Measurements from ENCODE around the gene SORBS2. TPM values are rescaled to one million over a fixed set of nuclear protein-coding genes. Genes with fewer than 3 reads are reported as not detected.

The SORBS2 gene
- total RNA-seq, 1 experiment from 2014 or later: 9.7 TPM

GRCh38 chr4:185728893-185729292, 83.1 kb downstream of the SORBS2 start:
- Mint-ChIP-seq H3K4me1 (peaks cover 11 to 22% of the 10 kb centered on the region in 2 experiments), H3K36me3 (ENCODE audit: insufficient read depth in 1 of 3, low read depth in 3 of 3) (peaks cover 9 to 23% (median 19%) of the 10 kb centered on the region in 3 experiments), H3K27me3 (ENCODE audit: low read depth) (no peaks in the 10 kb centered on the region; the same call in 1 of the 2 replicates), H3K4me3 (no peak overlapping the region), H3K9me3 (peaks cover 5 to 8% of the 10 kb centered on the region in 2 experiments; a peak in 3 of 5 replicates), H3K27ac (no peak overlapping the region)
- Histone ChIP-seq H3T11ph (ENCODE audit: low read length) (no peak overlapping the region), H3K9me3 (ENCODE audit: control insufficient read depth, low read depth, low read length) (no peaks in the 10 kb centered on the region), H3K79me1 (ENCODE audit: insufficient read depth, low read depth, low read length, poor library complexity, severe bottlenecking) (no peaks in the 10 kb centered on the region), H2BK20ac (ENCODE audit: low read depth, low read length, poor library complexity, severe bottlenecking) (no peak overlapping the region), H2BK120ac (ENCODE audit: low read depth, low read length, poor library complexity, severe bottlenecking) (no peak overlapping the region), H3K9ac (ENCODE audit: extremely low read depth, insufficient read length, low read length) (no peak overlapping the region), H3K23me2 (ENCODE audit: insufficient read length, low read depth, low read length, poor library complexity, severe bottlenecking) (no peaks in the 10 kb centered on the region), H2BK5ac (ENCODE audit: insufficient read length, low read length) (no peak overlapping the region), H3K27ac (ENCODE audit: insufficient read length, low read depth, low read length) (no peak overlapping the region), H3K4me2 (ENCODE audit: insufficient read depth, insufficient read length, low read length) (no peak overlapping the region), H3K23ac (ENCODE audit: insufficient read length, low read depth, low read length) (no peak overlapping the region), H3K4me1 (ENCODE audit: insufficient read depth, low read length) (peaks cover 4% of the 10 kb centered on the region; the same call in 1 of the 2 replicates), H3K4ac (ENCODE audit: low read depth, low read length) (no peak overlapping the region), H3K79me2 (ENCODE audit: insufficient read depth, low read length) (peaks cover 2% of the 10 kb centered on the region; the same call in 1 of the 2 replicates), H2AFZ (ENCODE audit: low read length) (no peak overlapping the region), H4K91ac (ENCODE audit: insufficient read length, low read depth, low read length) (no peak overlapping the region), H4K20me1 (ENCODE audit: control insufficient read depth, insufficient read depth, insufficient read length) (no peaks in the 10 kb centered on the region), H4K8ac (replicated peaks; ENCODE audit: insufficient read length, low read depth, low read length) (no peak overlapping the region), H3K27me3 (ENCODE audit: insufficient read depth, low read length) (no peaks in the 10 kb centered on the region), H3K14ac (ENCODE audit: insufficient read depth, low read length) (no peak overlapping the region), H3K56ac (ENCODE audit: insufficient read length, low read depth, low read length) (no peak overlapping the region), H3K18ac (ENCODE audit: insufficient read length, low read depth, low read length) (no peak overlapping the region), H4K5ac (ENCODE audit: insufficient read length, low read depth, low read length) (no peak overlapping the region), H2AK5ac (ENCODE audit: insufficient read length, low read length) (no peak overlapping the region), H2BK15ac (ENCODE audit: low read depth, low read length) (no peak overlapping the region), H2BK12ac (ENCODE audit: insufficient read length, low read depth, low read length) (no peak overlapping the region)
- DNase-seq: no peak
- TF ChIP-seq CTCF (conservative IDR thresholded peaks at IDR 0.05): no peak
- no CpG with 5 or more reads among the region's 2 CpGs for WGBS (ENCODE audit: extremely low coverage, insufficient read length, low lambda C conversion rate)
